Nephron progenitor cell (in vitro differentiated cells): Measurements from ENCODE around the gene KDM7A.
"Not testable (repeated sequence)": the region's sequence is repeated elsewhere in the genome, so short reads cannot be mapped to it uniquely, and the experiment has no call there.

Source experiments
- DNase-seq: peaks from one replicate; pipeline ENCODE4 v3.0.0; 2021
- H3K27ac Mint-ChIP-seq: 2 replicates; pipeline ENCODE4 v1.8.0; 2021; ENCODE audit warnings: mild to moderate bottlenecking, moderate library complexity, mixed read lengths
- H3K27me3 Mint-ChIP-seq: 2 replicates; pipeline ENCODE4 v1.8.0; 2021; ENCODE audit warnings: mild to moderate bottlenecking, low read depth, mixed read lengths; ENCODE audit not compliant: poor library complexity
- H3K36me3 Mint-ChIP-seq: 2 replicates; pipeline ENCODE4 v1.8.0; 2021; ENCODE audit warnings: low read depth, mixed read lengths
- H3K4me1 Mint-ChIP-seq: 2 replicates; pipeline ENCODE4 v1.8.0; 2021; ENCODE audit warnings: mixed read lengths
- H3K4me3 Mint-ChIP-seq: 2 replicates; pipeline ENCODE4 v1.8.0; 2021; ENCODE audit warnings: mild to moderate bottlenecking, moderate library complexity, mixed read lengths
- H3K9me3 Mint-ChIP-seq: 2 replicates; pipeline ENCODE4 v1.8.0; 2021; ENCODE audit warnings: mild to moderate bottlenecking, moderate library complexity, mixed read lengths
- TF ChIP-seq, protein P1 (sequence below): fragments of 200-600 bp; sonication (generic); IDR thresholded peaks from 2 replicates; pipeline ENCODE4 v1.5.0; 2021; ENCODE audit warnings: antibody characterized with exemption

Gene KDM7A

DNA sequence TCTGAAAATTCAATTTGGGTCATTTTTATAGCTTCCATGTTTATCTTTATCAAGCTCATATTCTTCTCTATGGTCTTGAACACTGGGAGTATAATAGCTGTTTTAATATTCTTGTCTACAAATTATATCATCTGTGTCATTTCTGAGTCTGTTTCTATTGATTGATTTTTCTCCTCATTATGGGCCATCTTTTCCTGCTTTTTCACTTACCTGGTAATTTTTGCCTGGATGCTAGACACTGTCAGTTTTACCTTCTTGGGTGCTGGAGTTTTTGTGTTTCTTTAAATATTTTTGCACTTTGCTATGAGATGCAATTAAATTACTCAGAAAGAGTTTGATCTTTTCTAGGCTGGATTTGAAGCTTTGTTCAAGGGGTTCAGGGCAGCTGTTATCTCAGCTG lies 26.8 kb upstream of the KDM7A start:
- TF ChIP-seq, protein P1, sequence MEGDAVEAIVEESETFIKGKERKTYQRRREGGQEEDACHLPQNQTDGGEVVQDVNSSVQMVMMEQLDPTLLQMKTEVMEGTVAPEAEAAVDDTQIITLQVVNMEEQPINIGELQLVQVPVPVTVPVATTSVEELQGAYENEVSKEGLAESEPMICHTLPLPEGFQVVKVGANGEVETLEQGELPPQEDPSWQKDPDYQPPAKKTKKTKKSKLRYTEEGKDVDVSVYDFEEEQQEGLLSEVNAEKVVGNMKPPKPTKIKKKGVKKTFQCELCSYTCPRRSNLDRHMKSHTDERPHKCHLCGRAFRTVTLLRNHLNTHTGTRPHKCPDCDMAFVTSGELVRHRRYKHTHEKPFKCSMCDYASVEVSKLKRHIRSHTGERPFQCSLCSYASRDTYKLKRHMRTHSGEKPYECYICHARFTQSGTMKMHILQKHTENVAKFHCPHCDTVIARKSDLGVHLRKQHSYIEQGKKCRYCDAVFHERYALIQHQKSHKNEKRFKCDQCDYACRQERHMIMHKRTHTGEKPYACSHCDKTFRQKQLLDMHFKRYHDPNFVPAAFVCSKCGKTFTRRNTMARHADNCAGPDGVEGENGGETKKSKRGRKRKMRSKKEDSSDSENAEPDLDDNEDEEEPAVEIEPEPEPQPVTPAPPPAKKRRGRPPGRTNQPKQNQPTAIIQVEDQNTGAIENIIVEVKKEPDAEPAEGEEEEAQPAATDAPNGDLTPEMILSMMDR, result no peak
- peaks cover 17% of the 10 kb centered on the region for H3K9me3 Mint-ChIP-seq
- peaks cover 8% of the 10 kb centered on the region for H3K27me3 Mint-ChIP-seq
- H3K27ac Mint-ChIP-seq, result no peak overlapping the region
- H3K4me3 Mint-ChIP-seq, result no peak overlapping the region
- peaks cover 15% of the 10 kb centered on the region for H3K4me1 Mint-ChIP-seq
- DNase-seq, result no peak
- peaks cover 9% of the 10 kb centered on the region for H3K36me3 Mint-ChIP-seq

DNA sequence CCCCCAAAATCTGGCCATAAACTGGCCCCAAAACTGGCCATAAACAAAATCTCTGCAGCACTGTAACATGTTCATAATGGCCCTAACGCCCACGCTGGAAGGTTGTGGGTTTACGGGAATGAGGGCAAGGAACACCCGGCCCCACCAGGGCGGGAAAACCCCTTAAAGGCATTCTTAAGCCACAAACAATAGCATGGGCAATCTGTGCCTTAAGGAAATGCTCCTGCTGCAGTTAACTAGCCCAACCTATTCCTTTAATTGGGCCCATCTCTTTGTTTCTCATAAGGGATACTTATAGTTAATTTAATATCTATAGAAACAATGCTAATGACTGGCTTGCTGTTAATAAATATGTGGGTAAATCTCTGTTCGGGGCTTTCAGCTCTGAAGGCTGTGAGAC lies 26.2 kb upstream of the KDM7A start:
- not testable (repeated sequence) for H3K4me3 Mint-ChIP-seq, H3K27me3 Mint-ChIP-seq, H3K27ac Mint-ChIP-seq, H3K36me3 Mint-ChIP-seq, DNase-seq
- peaks cover 17% of the 10 kb centered on the region for H3K9me3 Mint-ChIP-seq
- peaks cover 15% of the 10 kb centered on the region for H3K4me1 Mint-ChIP-seq

DNA sequence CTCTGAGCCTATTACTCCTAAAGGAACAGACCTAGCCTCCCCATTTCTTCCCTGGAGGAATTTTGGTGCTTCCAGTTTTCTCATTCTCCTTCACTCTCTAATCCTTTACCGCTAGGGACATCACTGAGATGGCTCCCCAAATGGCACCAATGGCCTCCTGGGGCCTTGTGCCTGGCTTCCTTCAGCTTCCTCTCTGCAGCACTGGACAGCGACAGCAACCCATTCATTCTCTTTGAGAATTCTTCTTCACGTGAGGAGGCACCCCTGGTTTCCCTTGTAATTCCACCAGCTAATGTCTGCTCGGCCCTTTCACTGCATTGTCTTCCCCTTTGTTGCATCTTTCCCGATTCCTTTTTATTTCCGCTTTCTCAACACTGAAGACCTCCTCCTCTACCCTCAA lies 24.6 kb upstream of the KDM7A start:
- Mint-ChIP-seq H3K9me3 (peaks cover 21% of the 10 kb centered on the region), H3K27me3 (peaks cover 5% of the 10 kb centered on the region), H3K36me3 (peaks cover 9% of the 10 kb centered on the region), H3K4me1 (peaks cover 20% of the 10 kb centered on the region), H3K27ac (no peak overlapping the region), H3K4me3 (no peak overlapping the region)
- TF ChIP-seq, protein P1, result no peak
- DNase-seq, result no peak

DNA sequence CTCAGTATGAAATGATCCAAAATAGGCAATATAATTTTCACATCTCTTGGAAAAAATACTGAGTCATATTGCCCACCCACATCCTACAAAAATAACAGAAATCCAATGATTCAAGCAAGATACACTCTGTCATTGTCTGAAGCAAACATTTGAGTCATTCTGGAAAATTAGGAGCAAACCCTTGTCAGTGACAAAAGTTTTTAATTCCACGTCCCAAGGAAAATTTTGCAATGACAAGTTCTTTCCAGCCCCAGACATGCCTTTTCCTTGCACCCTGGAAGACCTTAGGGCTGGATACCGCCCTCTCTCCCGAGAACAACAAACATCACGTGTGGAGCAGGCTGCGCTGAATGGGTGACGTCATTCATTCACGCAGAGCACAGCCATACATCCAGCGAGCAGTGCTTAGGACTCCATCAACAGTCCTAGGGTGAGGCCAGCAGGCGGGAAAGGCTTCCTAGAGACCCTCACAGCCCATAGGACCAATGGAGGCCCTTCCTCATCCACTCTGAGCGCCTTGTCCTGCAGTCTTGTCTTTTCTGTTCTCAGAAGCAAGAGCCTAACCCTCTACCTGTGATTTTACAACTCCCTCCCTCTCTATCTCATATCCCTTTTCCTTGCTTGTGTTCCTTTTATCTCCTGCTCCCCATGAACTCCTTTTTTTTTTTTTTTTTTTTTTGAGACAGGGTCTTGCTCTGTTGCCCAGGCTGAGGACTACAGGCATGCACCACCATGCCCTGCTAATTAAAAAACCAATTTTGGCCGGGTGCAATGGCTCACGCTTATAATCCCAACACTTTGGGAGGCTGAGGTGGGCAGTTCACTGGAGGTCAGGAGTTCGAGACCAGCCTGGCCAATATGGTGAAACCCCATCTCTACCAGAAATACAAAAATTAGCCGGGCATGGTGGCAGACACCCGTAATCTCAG lies 23.5 kb upstream of the KDM7A start:
- peaks cover 9% of the 10 kb centered on the region for H3K36me3 Mint-ChIP-seq
- H3K27ac Mint-ChIP-seq, result no peak overlapping the region
- peaks cover 10% of the 10 kb centered on the region for H3K4me1 Mint-ChIP-seq
- no peak for DNase-seq
- H3K27me3 Mint-ChIP-seq, result peaks cover 5% of the 10 kb centered on the region
- H3K9me3 Mint-ChIP-seq, result peaks cover 28% of the 10 kb centered on the region
- H3K4me3 Mint-ChIP-seq, result no peak overlapping the region
- TF ChIP-seq, protein P1, result no peak

DNA sequence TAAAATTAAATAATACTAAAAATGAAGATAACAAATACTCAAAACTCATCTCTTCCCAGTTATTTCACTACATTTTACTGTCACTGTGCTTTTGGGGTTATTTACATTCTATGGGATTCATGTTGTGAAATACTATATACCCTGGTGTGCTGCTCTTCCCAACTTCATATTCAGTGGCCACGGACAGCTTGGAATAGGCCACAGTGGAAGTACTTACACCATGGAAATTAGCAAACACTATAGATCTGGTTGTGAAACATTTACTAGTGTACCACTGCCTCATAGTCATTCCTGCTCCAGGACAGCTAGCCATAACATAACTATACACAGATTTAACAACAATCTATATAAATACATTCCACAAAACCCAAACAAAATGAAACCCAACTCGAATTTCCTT lies 21.2 kb upstream of the KDM7A start:
- Mint-ChIP-seq H3K27me3 (peaks cover 9% of the 10 kb centered on the region), H3K4me3 (no peak overlapping the region), H3K4me1 (peaks cover 5% of the 10 kb centered on the region), H3K27ac (peak overlapping the region; percentile 23), H3K36me3 (no peaks in the 10 kb centered on the region), H3K9me3 (peaks cover 14% of the 10 kb centered on the region)
- DNase-seq, result no peak
- TF ChIP-seq, protein P1, result no peak

DNA sequence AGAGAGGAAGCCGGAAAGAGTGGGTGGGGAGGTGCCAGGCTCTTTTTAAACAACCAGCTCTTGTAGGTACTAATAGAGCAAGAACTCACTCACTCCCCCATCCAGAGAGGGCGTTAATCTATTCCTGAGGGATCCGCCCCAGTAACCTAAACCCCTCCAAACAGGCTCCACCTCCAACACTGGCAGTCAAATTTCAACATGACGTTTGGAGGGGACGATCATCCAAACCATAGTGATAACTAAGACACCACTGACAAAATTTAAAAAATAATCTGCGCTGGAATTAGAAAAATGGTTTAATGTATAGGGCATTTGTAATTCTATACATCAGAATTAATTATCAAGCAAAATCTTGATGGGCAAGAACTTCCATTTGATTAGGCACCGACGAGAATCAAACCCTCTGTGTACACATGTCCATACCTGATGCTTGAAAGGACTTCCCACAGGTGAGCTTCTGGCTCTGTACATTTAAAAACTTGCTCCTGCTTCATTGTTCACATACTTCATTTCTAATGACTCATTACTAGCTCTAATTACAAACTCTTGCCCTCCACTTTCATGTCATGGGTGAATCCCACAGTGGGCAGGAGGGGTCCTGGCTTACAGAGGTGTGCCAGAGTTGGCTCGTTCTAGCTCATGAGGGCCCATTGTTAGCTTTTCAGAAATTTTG lies 20.6 kb upstream of the KDM7A start:
- TF ChIP-seq, protein P1, result no peak
- Mint-ChIP-seq H3K27me3 (peaks cover 9% of the 10 kb centered on the region), H3K9me3 (peaks cover 14% of the 10 kb centered on the region), H3K36me3 (no peaks in the 10 kb centered on the region), H3K4me1 (peaks cover 5% of the 10 kb centered on the region), H3K27ac (no peak overlapping the region), H3K4me3 (no peak overlapping the region)
- no peak for DNase-seq
